CD14-positive monocyte (primary cell): ENCODE results near the gene TOMM40L. TPM values are rescaled to one million over a fixed set of nuclear protein-coding genes. Genes with fewer than 3 reads are reported as not detected.

Source experiments
- DNase-seq, 3 donors: peaks; one replicate each; pipeline ENCODE4 v3.0.0-alpha.2; 2011 to 2022
- H2AFZ ChIP-seq: 2 replicates; pipeline ENCODE4 v1.6.0; 2012; ENCODE audit warnings: mild to moderate bottlenecking, low read depth, low read length, inconsistent platforms; ENCODE audit not compliant: insufficient read depth, poor library complexity, severe bottlenecking
- H3K27ac ChIP-seq, 2 donors: 1 replicate in 1 of 2; 2 replicates in 1 of 2; pipeline ENCODE4 v1.5.1; 2012 to 2013; ENCODE audit warnings: low read length in 2 of 2, control low read depth in 1 of 2, inconsistent platforms in 1 of 2, low read depth in 1 of 2, mild to moderate bottlenecking in 1 of 2
- H3K27me3 ChIP-seq, 2 donors: one replicate each; pipeline versions ENCODE4 v1.6.0 to v1.6.1; 2011 to 2013; ENCODE audit warnings: low read length in 2 of 2; ENCODE audit not compliant: control insufficient read depth in 2 of 2, insufficient read depth in 2 of 2
- H3K36me3 ChIP-seq, 2 donors: replicated peaks in 1 of 2; 1 replicate in 1 of 2; 2 replicates in 1 of 2; pipeline versions ENCODE4 v1.5.1 to v1.6.1; 2012 to 2013; ENCODE audit warnings: low read length in 2 of 2, control low read depth in 1 of 2, inconsistent platforms in 1 of 2, mild to moderate bottlenecking in 1 of 2; ENCODE audit not compliant: insufficient read depth in 2 of 2, control insufficient read depth in 1 of 2
- H3K4me1 ChIP-seq, 2 donors: 1 replicate in 1 of 2; 2 replicates in 1 of 2; pipeline versions ENCODE4 v1.5.1 to v1.6.1; 2012 to 2013; ENCODE audit warnings: low read length in 2 of 2, control low read depth in 1 of 2, inconsistent platforms in 1 of 2, mild to moderate bottlenecking in 1 of 2, moderate library complexity in 1 of 2; ENCODE audit not compliant: insufficient read depth in 2 of 2, control insufficient read depth in 1 of 2
- H3K4me2 ChIP-seq: replicated peaks from 2 replicates; pipeline ENCODE3; 2012; ENCODE audit warnings: low read length, moderate library complexity, mild to moderate bottlenecking; ENCODE audit not compliant: poor library complexity, severe bottlenecking; ENCODE audit errors: extremely low read depth
- H3K4me3 ChIP-seq, 3 experiments: fragments of 200-600 bp in 1 of 3; sonication (generic) in 1 of 3; replicated peaks in 1 of 3; 1 replicate in 2 of 3; 2 replicates in 1 of 3; pipeline ENCODE4 v1.5.1; 2011 to 2013; ENCODE audit warnings: low read length in 3 of 3, mild to moderate bottlenecking in 3 of 3, control low read depth in 2 of 3, low read depth in 2 of 3, inconsistent platforms in 1 of 3, moderate library complexity in 1 of 3
- H3K79me2 ChIP-seq: 2 replicates; pipeline ENCODE4 v1.6.0; 2012; ENCODE audit warnings: mild to moderate bottlenecking, control low read depth, inconsistent platforms, low read length, moderate library complexity; ENCODE audit not compliant: insufficient read depth
- H3K9ac ChIP-seq: 2 replicates; pipeline ENCODE4 v1.6.0; 2017; ENCODE audit warnings: low read length, mild to moderate bottlenecking; ENCODE audit not compliant: insufficient read depth, poor library complexity, severe bottlenecking
- H3K9me3 ChIP-seq, 2 donors: replicated peaks in 1 of 2; 1 replicate in 1 of 2; 2 replicates in 1 of 2; pipeline versions ENCODE4 v1.5.1 to v1.6.1; 2012 to 2013; ENCODE audit warnings: low read length in 2 of 2, control low read depth in 1 of 2; ENCODE audit not compliant: control insufficient read depth in 1 of 2, insufficient read depth in 1 of 2
- H4K20me1 ChIP-seq: 2 replicates; pipeline ENCODE4 v1.6.0; 2012; ENCODE audit warnings: mild to moderate bottlenecking, low read length, control low read depth, moderate library complexity; ENCODE audit not compliant: insufficient read depth
- H3K27ac Mint-ChIP-seq, 7 donors: one replicate each; pipeline ENCODE4 v1.8.0; 2020; ENCODE audit warnings: mild to moderate bottlenecking in 7 of 7, mixed read lengths in 7 of 7, moderate library complexity in 6 of 7, inconsistent platforms in 2 of 7
- H3K27me3 Mint-ChIP-seq, 3 donors: one replicate each; pipeline ENCODE4 v1.8.0; 2021 to 2022; ENCODE audit warnings: low read depth in 3 of 3, mild to moderate bottlenecking in 3 of 3, mixed read lengths in 3 of 3, moderate library complexity in 3 of 3, inconsistent platforms in 1 of 3
- H3K36me3 Mint-ChIP-seq, 2 donors: one replicate each; pipeline ENCODE4 v1.8.0; 2020; ENCODE audit warnings: mixed read lengths in 2 of 2, inconsistent platforms in 1 of 2, mild to moderate bottlenecking in 1 of 2
- H3K4me1 Mint-ChIP-seq: one replicate; pipeline ENCODE4 v1.8.0; 2020; ENCODE audit warnings: mild to moderate bottlenecking, mixed read lengths
- H3K4me3 Mint-ChIP-seq, 2 donors: one replicate each; pipeline ENCODE4 v1.8.0; 2020; ENCODE audit warnings: mild to moderate bottlenecking in 2 of 2, mixed read lengths in 2 of 2, moderate library complexity in 1 of 2
- H3K9me3 Mint-ChIP-seq, 7 donors: one replicate each; pipeline ENCODE4 v1.8.0; 2020 to 2022; ENCODE audit warnings: mixed read lengths in 7 of 7, mild to moderate bottlenecking in 6 of 7, moderate library complexity in 6 of 7, inconsistent platforms in 2 of 7
- CTCF ChIP-seq: fragments of 200-600 bp; IDR thresholded peaks from one replicate; pipeline ENCODE4 v1.8.0; 2022; ENCODE audit warnings: antibody characterized with exemption, mild to moderate bottlenecking
- WGBS: methylation state at CpG from one replicate; pipeline ENCODE4 v1.1.5; 2013; ENCODE audit warnings: missing lambda C conversion rate; ENCODE audit not compliant: insufficient coverage; 5-methylcytosine and 5-hydroxymethylcytosine counted together
- intact Hi-C, 2 donors: fragments of 100-400 bp; cut with micrococcal nuclease; formaldehyde crosslinking; loops; one replicate each; pipeline versions ENCODE4 v1.15.0 to v1.15.1; 2023
- polyA plus RNA-seq, 3 donors: library from polyadenylated mRNA; depleted of rRNA in 1 of 3; unstranded in 2 of 3; stranded (reverse) in 1 of 3; fragments of 300-500 nt in 2 of 3; fragments of >200 nt in 1 of 3; fragmentation: Illumina TruSeq in 2 of 3; gene quantifications; 1 replicate in 2 of 3; 2 replicates in 1 of 3; pipeline ENCODE4 v1.2.3, GENCODE V29; 2012 to 2021

Gene TOMM40L
- polyA plus RNA-seq, 3 donors: 3.8 to 31.5 (median 5.2) TPM

- Histone ChIP-seq H3K4me3 (peak within 1 kb of the TSS; percentile 66 to 95 (median 78)), H3K9me3 (no peaks in the 10 kb centered on the region), H3K79me2 (peaks cover 19% of the 10 kb centered on the region), H3K4me1 (peaks cover 38 to 44% of the 10 kb centered on the region in 2 donors), H3K27ac (peak within 1 kb of the TSS; percentile 71 to 90), H3K4me2 (peak within 1 kb of the TSS; percentile 93), H4K20me1 (no peaks in the 10 kb centered on the region), H2AFZ (peak within 1 kb of the TSS; percentile 94), H3K27me3 (no peaks in the 10 kb centered on the region), H3K9ac (peak within 1 kb of the TSS; percentile 83), H3K36me3 (peaks cover 34 to 36% of the 10 kb centered on the region in 2 donors)
- WGBS: 6% methylated on average over 42 of the region's 50 CpGs
- peak within 1 kb of the TSS; percentile 99 to 100 for H3K4me3 Mint-ChIP-seq
- H3K9me3 Mint-ChIP-seq: no peaks in the 10 kb centered on the region
- intact Hi-C loops: no loop called here
- peak within 1 kb of the TSS; percentile 95 to 100 (median 99) for H3K27ac Mint-ChIP-seq
- peak; percentile 19 for TF ChIP-seq CTCF
- no peaks in the 10 kb centered on the region for H3K27me3 Mint-ChIP-seq
- peaks cover 34 to 39% of the 10 kb centered on the region in 2 donors for H3K36me3 Mint-ChIP-seq
- DNase-seq: peak; percentile 75 to 77 (median 75)
- H3K4me1 Mint-ChIP-seq: peaks cover 42% of the 10 kb centered on the region
These were observed 48.5 kb upstream of the TOMM40L start, which contains the start of gene B4GALT3 for GRCh38 chr1:161177112-161177935. TSS of gene B4GALT3 (minus strand) at chr1:161177507. CDS start at chr1:161176060, 1,447 bp downstream.

- Histone ChIP-seq H3K27ac (peak overlapping the region; percentile 71 to 90), H3K4me1 (peaks cover 44 to 50% of the 10 kb centered on the region in 2 donors), H3K9ac (peak overlapping the region; percentile 83), H3K9me3 (no peaks in the 10 kb centered on the region), H3K4me3 (peak overlapping the region; percentile 66 to 95 (median 78)), H3K4me2 (peak overlapping the region; percentile 93), H3K79me2 (peaks cover 19% of the 10 kb centered on the region), H4K20me1 (no peaks in the 10 kb centered on the region), H3K36me3 (peaks cover 28 to 31% of the 10 kb centered on the region in 2 donors), H3K27me3 (no peaks in the 10 kb centered on the region), H2AFZ (peak overlapping the region; percentile 94)
- no peaks in the 10 kb centered on the region for H3K27me3 Mint-ChIP-seq
- no peak for TF ChIP-seq CTCF
- no peaks in the 10 kb centered on the region for H3K9me3 Mint-ChIP-seq
- H3K4me3 Mint-ChIP-seq: peak overlapping the region; percentile 99 to 100
- 77% methylated on average over 4 of the region's 9 CpGs for WGBS
- peaks cover 48% of the 10 kb centered on the region for H3K4me1 Mint-ChIP-seq
- no peak for DNase-seq
- H3K27ac Mint-ChIP-seq: peak overlapping the region; percentile 95 to 100 (median 99)
- intact Hi-C loops: no loop called here
- peaks cover 29 to 34% of the 10 kb centered on the region in 2 donors for H3K36me3 Mint-ChIP-seq
These were observed 48.0 kb upstream of the TOMM40L start for GRCh38 chr1:161177936-161178244.
